ENCODE results near the gene MTA1. TPM values are rescaled to one million over a fixed set of nuclear protein-coding genes. Genes with fewer than 3 reads are reported as not detected.

The MTA1 gene
- total and polyA plus RNA-seq, 4 donors = 16.9 to 111 (median 78.4) TPM

GRCh38 chr14:105456736-105457617 is 37.4 kb downstream of the MTA1 start:
- no peak for DNase-seq
- Histone ChIP-seq H3K36me3 (ENCODE audit: control insufficient read depth in 1 of 2, insufficient read depth in 2 of 2, low read length in 1 of 2) (peaks cover 0 to 2% of the 10 kb centered on the region in 2 donors), H3K27me3 (ENCODE audit: control insufficient read depth in 1 of 2, insufficient read depth in 2 of 2, low read length in 1 of 2) (no peaks in the 10 kb centered on the region), H3K4me1 (ENCODE audit: control insufficient read depth in 1 of 2, insufficient read depth in 2 of 2, low read length in 2 of 2) (no peaks in the 10 kb centered on the region), H3K4me3 (ENCODE audit: low read length in 2 of 2) (no peak overlapping the region), H3K9me3 (ENCODE audit: control insufficient read depth, low read length) (no peaks in the 10 kb centered on the region), H3K27ac (ENCODE audit: low read depth in 1 of 2, low read length in 2 of 2) (no peak overlapping the region)
- ATAC-seq (ENCODE audit: low FRiP score) = no peak
- WGBS, 2 donors = 80 to 81% methylated on average over 22 of the region's 22 CpGs
- intact Hi-C loops (cut with DNase I) = no loop called here

GRCh38 chr14:105458010-105458409 is 38.4 kb downstream of the MTA1 start:
- DNase-seq = no peak
- Histone ChIP-seq H3K9me3 (ENCODE audit: control insufficient read depth, low read length) (no peaks in the 10 kb centered on the region), H3K4me3 (ENCODE audit: low read length in 2 of 2) (no peak overlapping the region), H3K27ac (ENCODE audit: low read depth in 1 of 2, low read length in 2 of 2) (no peak overlapping the region), H3K4me1 (ENCODE audit: control insufficient read depth in 1 of 2, insufficient read depth in 2 of 2, low read length in 2 of 2) (no peaks in the 10 kb centered on the region), H3K36me3 (ENCODE audit: control insufficient read depth in 1 of 2, insufficient read depth in 2 of 2, low read length in 1 of 2) (peaks cover 0 to 2% of the 10 kb centered on the region in 2 donors), H3K27me3 (ENCODE audit: control insufficient read depth in 1 of 2, insufficient read depth in 2 of 2, low read length in 1 of 2) (no peaks in the 10 kb centered on the region)
- WGBS, 2 donors = 83 to 90% methylated on average over 13 to 18 of the region's 18 CpGs
- intact Hi-C loops (cut with DNase I) = no loop called here
- ATAC-seq (ENCODE audit: low FRiP score) = no peak

DNA sequence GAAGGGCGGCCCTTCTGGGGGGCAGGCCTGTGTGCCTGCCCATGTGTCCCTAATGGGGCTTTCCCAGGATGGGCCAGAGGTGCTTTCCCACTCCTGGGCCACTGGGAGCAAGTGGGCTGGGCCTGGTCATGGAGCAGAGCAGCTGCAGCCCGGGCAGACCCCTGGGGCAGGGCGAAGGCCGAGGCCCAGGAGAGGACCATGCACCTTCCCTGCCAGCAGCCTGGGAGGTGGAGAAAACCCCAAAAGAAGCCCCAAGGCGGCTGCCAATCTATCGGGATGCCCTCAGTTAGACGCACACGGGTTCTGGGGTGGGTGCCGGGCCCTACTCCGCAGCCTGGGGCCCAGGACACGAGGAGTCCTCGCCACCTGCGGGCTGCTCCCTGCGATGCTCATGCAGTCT is 38.9 kb downstream of the MTA1 start:
- no peaks in the 10 kb centered on the region for H3K9me3 ChIP-seq (ENCODE audit: control insufficient read depth, low read length)
- no peak for ATAC-seq (ENCODE audit: low FRiP score)
- DNase-seq = no peak
- intact Hi-C loops (cut with DNase I) = no loop called here
- H3K4me3 ChIP-seq (ENCODE audit: low read length in 2 of 2) = no peak overlapping the region
- H3K27ac ChIP-seq (ENCODE audit: low read depth in 1 of 2, low read length in 2 of 2) = no peak overlapping the region
- WGBS, 2 donors = 84 to 87% methylated on average over 14 of the region's 14 CpGs
- no peaks in the 10 kb centered on the region for H3K4me1 ChIP-seq (ENCODE audit: control insufficient read depth in 1 of 2, insufficient read depth in 2 of 2, low read length in 2 of 2)
- H3K36me3 ChIP-seq (ENCODE audit: control insufficient read depth in 1 of 2, insufficient read depth in 2 of 2, low read length in 1 of 2) = peaks cover 0 to 5% of the 10 kb centered on the region in 2 donors
- H3K27me3 ChIP-seq (ENCODE audit: control insufficient read depth in 1 of 2, insufficient read depth in 2 of 2, low read length in 1 of 2) = no peaks in the 10 kb centered on the region

- H3K36me3 ChIP-seq (ENCODE audit: control insufficient read depth in 1 of 2, insufficient read depth in 2 of 2, low read length in 1 of 2) = peaks cover 0 to 5% of the 10 kb centered on the region in 2 donors
- WGBS, 2 donors = 93% methylated on average over 17 of the region's 17 CpGs
- DNase-seq = no peak
- ATAC-seq (ENCODE audit: low FRiP score) = no peak
- no peaks in the 10 kb centered on the region for H3K27me3 ChIP-seq (ENCODE audit: control insufficient read depth in 1 of 2, insufficient read depth in 2 of 2, low read length in 1 of 2)
- no peaks in the 10 kb centered on the region for H3K9me3 ChIP-seq (ENCODE audit: control insufficient read depth, low read length)
- no peaks in the 10 kb centered on the region for H3K4me1 ChIP-seq (ENCODE audit: control insufficient read depth in 1 of 2, insufficient read depth in 2 of 2, low read length in 2 of 2)
- no peak overlapping the region for H3K4me3 ChIP-seq (ENCODE audit: low read length in 2 of 2)
- intact Hi-C loops (cut with DNase I) = no loop called here
- no peak overlapping the region for H3K27ac ChIP-seq (ENCODE audit: low read depth in 1 of 2, low read length in 2 of 2)
Measured at GRCh38 chr14:105460116-105460515, 40.5 kb downstream of the MTA1 start.

GRCh38 chr14:105460616-105461015 is 41.0 kb downstream of the MTA1 start:
- no peak for ATAC-seq (ENCODE audit: low FRiP score)
- Histone ChIP-seq H3K4me3 (ENCODE audit: low read length in 2 of 2) (no peak overlapping the region), H3K36me3 (ENCODE audit: control insufficient read depth in 1 of 2, insufficient read depth in 2 of 2, low read length in 1 of 2) (peaks cover 0 to 5% of the 10 kb centered on the region in 2 donors), H3K27ac (ENCODE audit: low read depth in 1 of 2, low read length in 2 of 2) (no peak overlapping the region), H3K9me3 (ENCODE audit: control insufficient read depth, low read length) (no peaks in the 10 kb centered on the region), H3K4me1 (ENCODE audit: control insufficient read depth in 1 of 2, insufficient read depth in 2 of 2, low read length in 2 of 2) (no peaks in the 10 kb centered on the region), H3K27me3 (ENCODE audit: control insufficient read depth in 1 of 2, insufficient read depth in 2 of 2, low read length in 1 of 2) (no peaks in the 10 kb centered on the region)
- intact Hi-C loops (cut with DNase I) = no loop called here
- 91% methylated on average over 17 of the region's 17 CpGs for WGBS, 2 donors
- DNase-seq = no peak

DNA sequence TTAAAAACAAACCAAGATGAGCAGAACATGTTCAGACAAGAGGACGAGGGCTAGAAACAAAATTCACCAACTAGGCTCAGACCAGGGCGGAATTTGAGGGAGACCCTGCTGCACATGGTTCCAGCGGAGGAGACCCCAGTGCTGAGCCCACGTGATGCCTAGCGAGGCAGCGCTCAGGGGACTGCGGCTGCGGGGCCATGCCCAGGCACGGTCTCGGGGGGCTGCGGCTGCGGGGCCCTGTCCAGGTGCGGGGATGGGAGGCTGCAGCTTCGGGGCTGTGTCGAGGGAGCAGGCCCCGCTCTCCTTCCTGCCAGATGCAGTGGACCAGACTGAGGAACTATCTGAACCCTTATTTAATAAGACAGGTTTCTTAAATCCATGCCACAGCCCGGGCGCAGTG is 42.3 kb downstream of the MTA1 start:
- intact Hi-C loops (cut with DNase I) = no loop called here
- Histone ChIP-seq H3K36me3 (ENCODE audit: control insufficient read depth in 1 of 2, insufficient read depth in 2 of 2, low read length in 1 of 2) (peaks cover 0 to 5% of the 10 kb centered on the region in 2 donors), H3K27me3 (ENCODE audit: control insufficient read depth in 1 of 2, insufficient read depth in 2 of 2, low read length in 1 of 2) (no peaks in the 10 kb centered on the region), H3K9me3 (ENCODE audit: control insufficient read depth, low read length) (no peaks in the 10 kb centered on the region), H3K4me1 (ENCODE audit: control insufficient read depth in 1 of 2, insufficient read depth in 2 of 2, low read length in 2 of 2) (no peaks in the 10 kb centered on the region), H3K27ac (ENCODE audit: low read depth in 1 of 2, low read length in 2 of 2) (no peak overlapping the region), H3K4me3 (ENCODE audit: low read length in 2 of 2) (no peak overlapping the region)
- WGBS, 2 donors = 95 to 96% methylated on average over 17 to 18 of the region's 18 CpGs
- DNase-seq = no peak
- ATAC-seq (ENCODE audit: low FRiP score) = no peak

DNA sequence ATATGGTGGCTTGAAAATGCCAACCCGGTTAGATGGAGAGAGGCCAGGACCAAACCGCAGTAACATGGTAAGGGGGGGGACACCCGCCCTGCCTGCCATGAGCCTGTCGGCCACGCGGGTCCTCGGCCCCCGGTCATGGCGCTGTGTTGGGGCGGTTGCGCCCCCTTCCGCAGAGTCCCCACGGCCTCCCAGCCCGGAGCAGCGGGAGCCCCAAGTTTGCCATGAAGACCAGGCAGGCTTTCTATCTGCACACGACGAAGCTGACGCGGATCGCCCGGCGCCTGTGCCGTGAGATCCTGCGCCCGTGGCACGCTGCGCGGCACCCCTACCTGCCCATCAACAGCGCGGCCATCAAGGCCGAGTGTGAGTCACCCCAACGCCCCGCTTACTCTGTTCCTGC is 44.9 kb downstream of the MTA1 start:
- Histone ChIP-seq H3K27me3 (ENCODE audit: control insufficient read depth in 1 of 2, insufficient read depth in 2 of 2, low read length in 1 of 2) (no peaks in the 10 kb centered on the region), H3K27ac (ENCODE audit: low read depth in 1 of 2, low read length in 2 of 2) (no peak overlapping the region), H3K4me3 (ENCODE audit: low read length in 2 of 2) (no peak overlapping the region), H3K4me1 (ENCODE audit: control insufficient read depth in 1 of 2, insufficient read depth in 2 of 2, low read length in 2 of 2) (no peaks in the 10 kb centered on the region), H3K36me3 (ENCODE audit: control insufficient read depth in 1 of 2, insufficient read depth in 2 of 2, low read length in 1 of 2) (peaks cover 0 to 5% of the 10 kb centered on the region in 2 donors), H3K9me3 (ENCODE audit: control insufficient read depth, low read length) (no peaks in the 10 kb centered on the region)
- DNase-seq (no peak), ATAC-seq (ENCODE audit: low FRiP score) (no peak)
- WGBS, 2 donors = 92 to 93% methylated on average over 33 of the region's 33 CpGs
- intact Hi-C loops (cut with DNase I) = no loop called here

- H3K27ac ChIP-seq (ENCODE audit: low read depth in 1 of 2, low read length in 2 of 2) = no peak overlapping the region
- no peaks in the 10 kb centered on the region for H3K27me3 ChIP-seq (ENCODE audit: control insufficient read depth in 1 of 2, insufficient read depth in 2 of 2, low read length in 1 of 2)
- H3K4me1 ChIP-seq (ENCODE audit: control insufficient read depth in 1 of 2, insufficient read depth in 2 of 2, low read length in 2 of 2) = no peaks in the 10 kb centered on the region
- no peak overlapping the region for H3K4me3 ChIP-seq (ENCODE audit: low read length in 2 of 2)
- 81 to 84% methylated on average over 20 of the region's 20 CpGs for WGBS, 2 donors
- H3K36me3 ChIP-seq (ENCODE audit: control insufficient read depth in 1 of 2, insufficient read depth in 2 of 2, low read length in 1 of 2) = peaks cover 0 to 5% of the 10 kb centered on the region in 2 donors
- no peaks in the 10 kb centered on the region for H3K9me3 ChIP-seq (ENCODE audit: control insufficient read depth, low read length)
- ATAC-seq (ENCODE audit: low FRiP score) (no peak), DNase-seq (no peak)
- intact Hi-C loops (cut with DNase I) = no loop called here
Measured at GRCh38 chr14:105465209-105466031, 45.8 kb downstream of the MTA1 start.

All from aorta (tissue), 5 donors.